ENCODE measurements around the gene HOXA11. TPM values are rescaled to one million over a fixed set of nuclear protein-coding genes. Genes with fewer than 3 reads are reported as not detected.

Gene HOXA11
- total RNA-seq, 3 donors from 2014 or later (not counting 1 experiment from before 2014, with no cell fraction given) = not detected

DNA sequence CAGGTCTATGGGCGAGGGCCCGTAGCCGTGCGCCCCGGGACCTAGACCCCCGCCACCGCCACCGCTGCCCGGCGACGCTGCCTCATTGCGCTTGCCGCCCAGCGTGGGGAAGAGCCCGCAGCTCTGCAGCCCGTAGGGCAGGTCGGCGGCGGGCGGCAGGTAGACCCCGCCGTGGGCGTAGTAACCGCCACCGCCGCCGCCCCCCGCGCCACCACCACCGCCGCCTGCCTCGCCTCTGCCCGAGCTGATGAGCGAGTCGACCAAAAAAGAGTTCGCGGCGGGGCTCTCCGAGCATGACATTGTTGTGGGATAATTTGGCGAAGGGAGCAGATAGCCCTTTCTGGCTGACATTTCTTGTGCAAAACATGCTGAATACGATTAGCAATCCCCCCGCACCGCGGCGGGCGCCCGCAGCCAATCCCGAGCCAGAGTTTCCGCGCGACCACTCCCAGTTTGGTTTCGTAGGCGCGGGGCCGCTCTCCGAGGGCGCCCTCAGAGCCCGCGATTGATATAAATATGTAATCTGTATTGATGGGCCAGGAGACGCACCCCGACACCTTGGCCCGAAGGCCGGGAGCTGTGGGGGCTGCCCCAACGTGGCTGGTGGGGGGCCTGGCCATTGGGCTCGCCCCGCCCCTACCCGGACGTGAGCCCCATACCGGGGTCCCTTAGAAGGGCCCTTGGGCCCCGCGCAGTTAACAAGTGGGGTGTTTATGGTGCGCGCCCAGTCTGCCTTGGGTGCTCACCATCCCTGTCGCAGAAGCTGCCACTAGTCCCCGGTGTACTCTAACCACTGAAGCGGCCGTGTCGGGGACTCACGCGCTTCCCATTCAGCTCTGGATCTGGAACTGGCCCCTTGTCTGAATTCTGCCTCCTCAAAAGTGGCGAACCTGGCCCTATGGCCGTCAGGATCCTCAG is 10.8 kb downstream of the HOXA11 start, which contains the start of gene HOXA10:
HOXA10 (minus strand) TSS at position 365 of the 918 bp plus-strand sequence; CDS start at position 351, 14 bp downstream.
- H3K36me3 Mint-ChIP-seq = peaks cover 13% of the 10 kb centered on the region
- H3K27me3 ChIP-seq (ENCODE audit: control insufficient read depth, insufficient read depth, low read length) = peaks cover 65% of the 10 kb centered on the region
- TF ChIP-seq, protein P1, sequence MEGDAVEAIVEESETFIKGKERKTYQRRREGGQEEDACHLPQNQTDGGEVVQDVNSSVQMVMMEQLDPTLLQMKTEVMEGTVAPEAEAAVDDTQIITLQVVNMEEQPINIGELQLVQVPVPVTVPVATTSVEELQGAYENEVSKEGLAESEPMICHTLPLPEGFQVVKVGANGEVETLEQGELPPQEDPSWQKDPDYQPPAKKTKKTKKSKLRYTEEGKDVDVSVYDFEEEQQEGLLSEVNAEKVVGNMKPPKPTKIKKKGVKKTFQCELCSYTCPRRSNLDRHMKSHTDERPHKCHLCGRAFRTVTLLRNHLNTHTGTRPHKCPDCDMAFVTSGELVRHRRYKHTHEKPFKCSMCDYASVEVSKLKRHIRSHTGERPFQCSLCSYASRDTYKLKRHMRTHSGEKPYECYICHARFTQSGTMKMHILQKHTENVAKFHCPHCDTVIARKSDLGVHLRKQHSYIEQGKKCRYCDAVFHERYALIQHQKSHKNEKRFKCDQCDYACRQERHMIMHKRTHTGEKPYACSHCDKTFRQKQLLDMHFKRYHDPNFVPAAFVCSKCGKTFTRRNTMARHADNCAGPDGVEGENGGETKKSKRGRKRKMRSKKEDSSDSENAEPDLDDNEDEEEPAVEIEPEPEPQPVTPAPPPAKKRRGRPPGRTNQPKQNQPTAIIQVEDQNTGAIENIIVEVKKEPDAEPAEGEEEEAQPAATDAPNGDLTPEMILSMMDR (IDR thresholded peaks at IDR 0.05) = no peak
- peaks cover 41% of the 10 kb centered on the region for H3K4me1 ChIP-seq (ENCODE audit: control insufficient read depth, insufficient read depth, low read length)
- peak within 1 kb of the TSS; percentile 83 for H3K4me3 Mint-ChIP-seq
- 5% methylated on average over 82 of the region's 82 CpGs for whole genome bisulfite sequencing (ENCODE audit: insufficient coverage)
- peaks cover 50 to 59% of the 10 kb centered on the region in 2 donors for H3K27me3 Mint-ChIP-seq (ENCODE audit: low read depth in 2 of 2)
- H3K4me1 Mint-ChIP-seq = peaks cover 17 to 24% of the 10 kb centered on the region in 2 donors
- DNase-seq (peak; percentile 16 to 22), ATAC-seq (no peak)
- peak within 1 kb of the TSS; percentile 49 for H3K4me3 ChIP-seq (ENCODE audit: low read length)
- H3K36me3 ChIP-seq (ENCODE audit: control insufficient read depth, insufficient read depth, low read length) = no peaks in the 10 kb centered on the region
- intact Hi-C loops (cut with micrococcal nuclease) = loop anchor here (2.0 kb wide), 2 partner anchors 13 to 17 kb away; partner anchors contain the start of gene HOXA7
- H3K27ac ChIP-seq (ENCODE audit: low read length) = peak within 1 kb of the TSS; percentile 23
- H3K9me3 Mint-ChIP-seq = no peaks in the 10 kb centered on the region
- H3K27ac Mint-ChIP-seq = peak within 1 kb of the TSS in 1 of 2 donors; percentile 9
- no peaks in the 10 kb centered on the region for H3K9me3 ChIP-seq (ENCODE audit: control insufficient read depth, insufficient read depth, low read length)

- H3K27ac ChIP-seq (ENCODE audit: low read length) = no peak overlapping the region
- intact Hi-C loops (cut with micrococcal nuclease) = loop anchor here (2.0 kb wide), 2 partner anchors 13 to 17 kb away; partner anchors contain the start of gene HOXA7
- peaks cover 48% of the 10 kb centered on the region for H3K4me1 ChIP-seq (ENCODE audit: control insufficient read depth, insufficient read depth, low read length)
These were observed 11.5 kb downstream of the HOXA11 start for GRCh38 chr7:27173511-27173955.

DNA sequence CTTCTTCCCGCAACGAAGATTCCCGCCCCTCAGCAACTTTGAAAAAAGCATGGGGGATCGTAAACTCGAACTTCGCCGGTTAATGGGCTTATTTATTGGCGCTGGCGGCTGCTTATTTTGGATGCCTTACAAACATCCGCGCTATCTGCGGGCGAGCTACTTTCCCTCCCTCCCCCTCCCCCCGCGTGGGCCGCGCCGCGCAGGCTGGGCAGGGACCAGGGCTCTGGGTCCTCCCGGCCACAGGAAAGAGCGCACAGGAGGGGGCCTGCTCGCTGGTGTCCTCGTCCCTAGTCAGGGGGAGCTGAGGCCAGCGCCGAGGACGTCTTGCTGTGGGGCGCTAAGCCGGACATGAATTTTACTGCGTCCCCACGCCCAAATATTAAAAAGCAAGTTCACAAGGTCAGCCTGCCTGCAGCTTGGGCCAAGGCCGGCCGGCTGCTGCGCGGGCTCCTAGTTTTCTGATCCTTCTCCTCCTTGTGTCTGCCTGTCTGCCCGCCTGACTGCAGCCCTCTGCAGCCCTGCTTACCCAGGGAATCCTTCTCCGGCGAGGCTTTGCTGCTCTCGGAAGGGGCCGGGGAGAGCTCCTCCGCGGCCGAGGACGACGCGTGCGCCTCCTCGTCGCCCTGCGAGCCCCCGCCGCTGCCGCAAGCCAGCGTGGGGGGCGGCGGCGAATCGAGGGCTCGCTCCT is 12.1 kb downstream of the HOXA11 start:
- Mint-ChIP-seq H3K36me3 (peaks cover 20% of the 10 kb centered on the region), H3K9me3 (no peaks in the 10 kb centered on the region), H3K4me3 (peak overlapping the region; percentile 87), H3K4me1 (peaks cover 26 to 32% of the 10 kb centered on the region in 2 donors), H3K27ac (peak overlapping the region in 1 of 2 donors; percentile 9), H3K27me3 (ENCODE audit: low read depth in 2 of 2) (peaks cover 52 to 60% of the 10 kb centered on the region in 2 donors)
- H3K9me3 ChIP-seq (ENCODE audit: control insufficient read depth, insufficient read depth, low read length) = no peaks in the 10 kb centered on the region
- peaks cover 69% of the 10 kb centered on the region for H3K27me3 ChIP-seq (ENCODE audit: control insufficient read depth, insufficient read depth, low read length)
- H3K27ac ChIP-seq (ENCODE audit: low read length) = peak overlapping the region; percentile 23
- WGBS (ENCODE audit: insufficient coverage) = 2% methylated on average over 58 of the region's 58 CpGs
- peaks cover 53% of the 10 kb centered on the region for H3K4me1 ChIP-seq (ENCODE audit: control insufficient read depth, insufficient read depth, low read length)
- peak in 1 of 2 donors; percentile 53 for DNase-seq
- TF ChIP-seq, protein P1 (IDR thresholded peaks at IDR 0.05) = no peak
- peak; percentile 11 to 43 (median 22) for ATAC-seq
- intact Hi-C loops (cut with micrococcal nuclease) = loop anchor here (2.0 kb wide), 2 partner anchors 14 to 16 kb away; partner anchors contain the start of gene HOXA7
- peak overlapping the region; percentile 49 for H3K4me3 ChIP-seq (ENCODE audit: low read length)
- H3K36me3 ChIP-seq (ENCODE audit: control insufficient read depth, insufficient read depth, low read length) = no peaks in the 10 kb centered on the region

More at GRCh38 chr7:27173511-27173955, 11.5 kb downstream of the HOXA11 start:
- TF ChIP-seq, protein P1 (IDR thresholded peaks at IDR 0.05) = no peak
- no peaks in the 10 kb centered on the region for H3K9me3 Mint-ChIP-seq
- Histone ChIP-seq H3K4me3 (ENCODE audit: low read length) (peak overlapping the region; percentile 49), H3K36me3 (ENCODE audit: control insufficient read depth, insufficient read depth, low read length) (no peaks in the 10 kb centered on the region), H3K27me3 (ENCODE audit: control insufficient read depth, insufficient read depth, low read length) (peaks cover 67% of the 10 kb centered on the region), H3K9me3 (ENCODE audit: control insufficient read depth, insufficient read depth, low read length) (no peaks in the 10 kb centered on the region)
- H3K4me1 Mint-ChIP-seq = peaks cover 23 to 30% of the 10 kb centered on the region in 2 donors
- H3K27ac Mint-ChIP-seq = peak overlapping the region in 1 of 2 donors; percentile 9
- H3K4me3 Mint-ChIP-seq = peak overlapping the region; percentile 40
- WGBS (ENCODE audit: insufficient coverage) = under 1% methylated on average over 59 of the region's 59 CpGs
- ATAC-seq (peak; percentile 76 to 84 (median 80)), DNase-seq (peak; percentile 55 to 62)
- H3K36me3 Mint-ChIP-seq = peaks cover 18% of the 10 kb centered on the region
- H3K27me3 Mint-ChIP-seq (ENCODE audit: low read depth in 2 of 2) = peaks cover 52 to 60% of the 10 kb centered on the region in 2 donors

Data from natural killer cell (primary cell).